Thyroid gland (tissue), 4 donors: Measurements from ENCODE around the gene LMNB1. TPM values are rescaled to one million over a fixed set of nuclear protein-coding genes. Genes with fewer than 3 reads are reported as not detected.

ENCODE experiments used
- DNase-seq, 2 donors: peaks; one replicate each; pipeline ENCODE4 v3.0.0-alpha.2; 2019
- H3K27ac ChIP-seq, 3 donors: fragments of 200-600 bp; sonication (generic); 1 replicate in 2 of 3; 2 replicates in 1 of 3; pipeline ENCODE4 v1.5.1; 2016 to 2019; ENCODE audit warnings: mild to moderate bottlenecking in 1 of 3, moderate library complexity in 1 of 3
- H3K27me3 ChIP-seq: fragments of 200-600 bp; sonication (generic); one replicate; pipeline ENCODE4 v1.5.1; 2019
- H3K36me3 ChIP-seq, 2 donors: fragments of 200-600 bp; sonication (generic); one replicate each; pipeline ENCODE4 v1.5.1; 2016 to 2019
- H3K4me1 ChIP-seq, 2 donors: fragments of 200-600 bp; sonication (generic); one replicate each; pipeline ENCODE4 v1.5.1; 2017 to 2019
- H3K4me3 ChIP-seq, 3 donors: fragments of 200-600 bp; sonication (generic); replicated peaks in 1 of 3; 1 replicate in 2 of 3; 2 replicates in 1 of 3; pipeline ENCODE4 v1.5.1; 2016; ENCODE audit warnings: mild to moderate bottlenecking in 1 of 3
- H3K9me3 ChIP-seq: fragments of 200-600 bp; sonication (generic); one replicate; pipeline ENCODE4 v1.5.1; 2017
- POLR2A ChIP-seq, 2 donors: fragments of 450-650 bp; IDR thresholded peaks; one replicate each; pipeline ENCODE4 v1.6.1; 2017; ENCODE audit warnings: antibody characterized with exemption in 2 of 2, mild to moderate bottlenecking in 2 of 2, moderate library complexity in 1 of 2
- WGBS, 2 donors: methylation state at CpG; one replicate each; pipeline ENCODE4 v1.1.5; 2017; 5-methylcytosine and 5-hydroxymethylcytosine counted together
- intact Hi-C: fragments of 100-400 bp; cut with DNase I; formaldehyde crosslinking; loops from one replicate; pipeline ENCODE4 v1.15.1; 2023
- total RNA-seq, 4 donors: library from RNA; depleted of rRNA; stranded (reverse); fragments of >200 nt; gene quantifications; one replicate each; pipeline ENCODE4 v1.2.3, GENCODE V29; 2016
- TF ChIP-seq, protein P1 (sequence below), 6 experiments: fragments of 200-600 bp in 3 of 6; fragments of 450-650 bp in 3 of 6; sonication (generic) in 3 of 6; IDR thresholded peaks; one replicate each; pipeline ENCODE4 v1.5.1; 2016 to 2019; ENCODE audit warnings: antibody characterized with exemption in 6 of 6, mild to moderate bottlenecking in 2 of 6, inconsistent platforms in 1 of 6, moderate library complexity in 1 of 6

Gene LMNB1
- total RNA-seq, 4 donors from 2014 or later, result 3.9 to 18.4 (median 6.5) TPM

DNA sequence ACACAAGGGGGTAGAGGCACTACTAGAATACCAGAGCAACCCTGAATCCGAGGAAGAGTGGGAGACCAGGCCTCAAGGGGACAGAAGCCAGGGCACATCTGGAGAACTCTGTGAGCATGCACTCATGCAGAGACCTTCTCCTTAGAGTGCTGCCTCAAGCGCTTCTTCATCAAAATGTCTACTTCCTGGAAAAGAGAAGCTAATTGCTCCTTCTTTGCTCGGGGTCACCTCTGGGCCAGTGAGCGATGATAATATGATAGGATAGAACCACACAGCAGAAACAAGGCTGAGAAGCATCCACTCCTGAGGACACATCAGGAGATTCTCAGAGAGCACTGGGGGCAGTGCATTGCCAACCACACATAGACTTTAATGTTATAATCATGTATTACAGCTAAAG lies 23.7 kb upstream of the LMNB1 start:
- no peaks in the 10 kb centered on the region for H3K36me3 ChIP-seq
- WGBS, 2 donors, result 55 to 78% methylated on average over 4 of the region's 4 CpGs
- no peaks in the 10 kb centered on the region for H3K4me1 ChIP-seq
- no peaks in the 10 kb centered on the region for H3K9me3 ChIP-seq
- H3K27me3 ChIP-seq, result no peaks in the 10 kb centered on the region
- TF ChIP-seq, protein P1, sequence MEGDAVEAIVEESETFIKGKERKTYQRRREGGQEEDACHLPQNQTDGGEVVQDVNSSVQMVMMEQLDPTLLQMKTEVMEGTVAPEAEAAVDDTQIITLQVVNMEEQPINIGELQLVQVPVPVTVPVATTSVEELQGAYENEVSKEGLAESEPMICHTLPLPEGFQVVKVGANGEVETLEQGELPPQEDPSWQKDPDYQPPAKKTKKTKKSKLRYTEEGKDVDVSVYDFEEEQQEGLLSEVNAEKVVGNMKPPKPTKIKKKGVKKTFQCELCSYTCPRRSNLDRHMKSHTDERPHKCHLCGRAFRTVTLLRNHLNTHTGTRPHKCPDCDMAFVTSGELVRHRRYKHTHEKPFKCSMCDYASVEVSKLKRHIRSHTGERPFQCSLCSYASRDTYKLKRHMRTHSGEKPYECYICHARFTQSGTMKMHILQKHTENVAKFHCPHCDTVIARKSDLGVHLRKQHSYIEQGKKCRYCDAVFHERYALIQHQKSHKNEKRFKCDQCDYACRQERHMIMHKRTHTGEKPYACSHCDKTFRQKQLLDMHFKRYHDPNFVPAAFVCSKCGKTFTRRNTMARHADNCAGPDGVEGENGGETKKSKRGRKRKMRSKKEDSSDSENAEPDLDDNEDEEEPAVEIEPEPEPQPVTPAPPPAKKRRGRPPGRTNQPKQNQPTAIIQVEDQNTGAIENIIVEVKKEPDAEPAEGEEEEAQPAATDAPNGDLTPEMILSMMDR (IDR thresholded peaks at IDR 0.05), result no peak
- TF ChIP-seq POLR2A (IDR thresholded peaks at IDR 0.05), result no peak
- DNase-seq, result no peak
- intact Hi-C loops, result no loop called here
- H3K4me3 ChIP-seq, result no peak overlapping the region
- no peak overlapping the region for H3K27ac ChIP-seq

DNA sequence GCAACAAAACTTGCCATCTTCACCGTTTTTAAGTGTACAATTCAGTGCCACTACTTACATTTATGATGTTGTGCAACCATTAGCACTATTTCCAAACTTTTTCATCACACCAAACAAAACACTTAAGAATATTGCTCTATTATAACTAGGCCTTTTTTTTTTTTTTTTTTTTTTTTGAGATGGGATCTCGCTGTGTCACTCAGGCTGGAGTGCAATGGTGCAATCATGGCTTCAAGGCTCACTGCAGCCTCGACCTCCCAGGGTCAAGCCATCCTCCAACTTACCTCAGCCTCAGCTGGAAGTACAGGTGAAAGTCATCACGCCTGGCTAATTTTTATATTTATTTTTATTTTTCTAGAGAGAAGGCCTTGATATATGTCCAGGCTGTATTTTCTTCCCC lies 22.3 kb upstream of the LMNB1 start:
- no peaks in the 10 kb centered on the region for H3K27me3 ChIP-seq
- TF ChIP-seq, protein P1 (IDR thresholded peaks at IDR 0.05), result no peak
- TF ChIP-seq POLR2A (IDR thresholded peaks at IDR 0.05), result no peak
- no peak overlapping the region for H3K27ac ChIP-seq
- no peak overlapping the region for H3K4me3 ChIP-seq
- no peaks in the 10 kb centered on the region for H3K9me3 ChIP-seq
- intact Hi-C loops, result no loop called here
- DNase-seq, result no peak
- H3K4me1 ChIP-seq, result no peaks in the 10 kb centered on the region
- 84 to 92% methylated on average over 4 of the region's 4 CpGs for WGBS, 2 donors
- no peaks in the 10 kb centered on the region for H3K36me3 ChIP-seq

DNA sequence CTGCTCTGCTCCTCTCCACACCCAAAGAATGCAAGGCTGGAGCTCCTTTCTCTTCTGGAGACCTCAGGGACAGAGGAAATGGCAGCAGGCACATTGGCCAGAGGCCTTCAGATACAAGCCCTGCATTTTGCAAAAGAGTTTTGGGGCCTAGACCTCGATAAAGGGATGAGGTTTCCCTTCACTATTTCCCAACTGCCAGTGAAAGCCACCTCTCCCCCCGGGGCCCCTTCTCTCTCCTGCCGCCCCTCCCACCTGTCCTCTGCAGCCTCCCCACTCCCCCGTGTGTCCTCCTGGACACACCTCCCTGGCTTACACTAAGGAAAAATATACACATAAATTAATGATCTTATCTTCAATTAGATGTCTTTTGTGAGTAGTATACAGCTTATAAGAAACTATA lies 21.3 kb upstream of the LMNB1 start:
- no peaks in the 10 kb centered on the region for H3K27me3 ChIP-seq
- no peak overlapping the region for H3K4me3 ChIP-seq
- WGBS, 2 donors, result 74 to 80% methylated on average over 4 of the region's 4 CpGs
- no peaks in the 10 kb centered on the region for H3K4me1 ChIP-seq
- TF ChIP-seq POLR2A (IDR thresholded peaks at IDR 0.05), result no peak
- TF ChIP-seq, protein P1 (IDR thresholded peaks at IDR 0.05), result no peak
- intact Hi-C loops, result no loop called here
- H3K9me3 ChIP-seq, result no peaks in the 10 kb centered on the region
- DNase-seq, result no peak
- H3K36me3 ChIP-seq, result no peaks in the 10 kb centered on the region
- H3K27ac ChIP-seq, result no peak overlapping the region

DNA sequence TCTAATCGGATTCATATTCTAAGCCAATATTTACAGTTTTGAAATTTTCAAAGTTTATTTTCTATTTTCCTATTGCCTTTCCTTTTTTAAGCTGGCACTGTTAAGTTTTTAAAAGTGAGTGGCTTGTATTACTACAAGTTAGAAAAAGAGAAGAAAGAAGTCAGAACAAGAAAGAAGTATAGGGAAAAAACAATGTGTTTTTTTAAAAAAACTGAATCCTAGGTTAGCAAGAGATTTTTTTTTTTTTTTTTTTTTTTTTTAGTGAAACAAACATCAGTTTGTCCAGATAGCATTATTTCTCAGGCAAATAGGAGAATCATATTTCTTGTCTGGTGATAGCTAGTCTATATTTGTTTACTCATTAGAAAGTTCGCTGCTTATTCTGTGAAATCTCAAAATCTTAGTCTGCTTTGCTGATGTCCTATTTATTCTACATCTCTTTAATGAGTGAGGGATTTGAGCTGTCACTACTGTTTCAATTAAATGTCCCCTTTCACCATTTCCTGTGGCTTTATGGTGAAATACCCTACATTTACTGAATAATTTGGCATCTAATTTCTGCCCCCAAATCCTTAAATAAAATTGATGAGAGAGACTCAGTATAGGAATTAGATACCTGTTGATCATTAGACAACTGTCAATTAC lies 19.1 kb upstream of the LMNB1 start:
- Histone ChIP-seq H3K27me3 (no peaks in the 10 kb centered on the region), H3K4me3 (no peak overlapping the region), H3K9me3 (no peaks in the 10 kb centered on the region), H3K27ac (no peak overlapping the region), H3K36me3 (no peaks in the 10 kb centered on the region), H3K4me1 (no peaks in the 10 kb centered on the region)
- WGBS, 2 donors, result 80 to 85% methylated on average over 2 of the region's 2 CpGs
- TF ChIP-seq POLR2A (IDR thresholded peaks at IDR 0.05), result no peak
- TF ChIP-seq, protein P1 (IDR thresholded peaks at IDR 0.05), result no peak
- no peak for DNase-seq
- intact Hi-C loops, result no loop called here

DNA sequence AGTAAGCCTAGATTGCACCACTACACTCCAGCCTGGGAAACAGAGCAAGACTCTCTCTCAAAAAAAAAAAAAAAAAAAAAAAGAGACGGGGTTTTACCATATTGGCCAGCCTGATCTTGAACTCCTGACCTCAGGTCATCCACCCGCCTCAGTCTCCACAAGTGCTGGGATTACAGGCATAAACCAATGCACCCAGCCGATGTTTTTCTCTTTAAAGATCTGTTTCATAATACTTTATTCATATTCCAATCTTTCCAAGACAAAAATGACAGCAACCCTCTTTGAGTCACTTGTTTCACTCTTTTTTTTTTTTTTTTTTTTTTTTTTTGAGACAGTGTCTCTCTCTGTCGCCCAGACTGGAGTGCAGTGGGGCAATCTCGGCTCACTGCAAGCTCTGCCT lies 13.6 kb upstream of the LMNB1 start:
- no peaks in the 10 kb centered on the region for H3K4me1 ChIP-seq
- intact Hi-C loops, result no loop called here
- no peak overlapping the region for H3K27ac ChIP-seq
- 87 to 91% methylated on average over 5 of the region's 5 CpGs for WGBS, 2 donors
- H3K27me3 ChIP-seq, result no peaks in the 10 kb centered on the region
- no peaks in the 10 kb centered on the region for H3K9me3 ChIP-seq
- no peak for TF ChIP-seq POLR2A (IDR thresholded peaks at IDR 0.05)
- TF ChIP-seq, protein P1 (IDR thresholded peaks at IDR 0.05), result no peak
- DNase-seq, result no peak
- no peaks in the 10 kb centered on the region for H3K36me3 ChIP-seq
- no peak overlapping the region for H3K4me3 ChIP-seq
